Adipocyte (in vitro differentiated cells): Measurements from ENCODE around the gene C16orf89.
"Not testable (repeated sequence)": the region's sequence is repeated elsewhere in the genome, so short reads cannot be mapped to it uniquely, and the experiment has no call there.

ENCODE experiments used
- DNase-seq: peaks from one replicate; pipeline ENCODE4 v3.0.0-alpha.2; 2015; ENCODE audit warnings: low read depth
- H3K27me3 ChIP-seq: replicated peaks from 2 replicates; pipeline ENCODE4 v1.7.0; 2013; ENCODE audit warnings: mild to moderate bottlenecking, low read length, moderate library complexity; ENCODE audit not compliant: control insufficient read depth, insufficient read depth
- H3K36me3 ChIP-seq: 2 replicates; pipeline ENCODE4 v1.7.0; 2013; ENCODE audit warnings: low read length, mild to moderate bottlenecking, moderate library complexity; ENCODE audit not compliant: control insufficient read depth, insufficient read depth, severe bottlenecking
- H3K4me1 ChIP-seq: 2 replicates; pipeline ENCODE4 v1.7.0; 2013; ENCODE audit warnings: mild to moderate bottlenecking, low read length, moderate library complexity; ENCODE audit not compliant: control insufficient read depth, insufficient read depth
- H3K4me3 ChIP-seq: 2 replicates; pipeline ENCODE4 v1.7.0; 2013; ENCODE audit warnings: mild to moderate bottlenecking, low read length, moderate library complexity
- H3K9ac ChIP-seq: 2 replicates; pipeline ENCODE4 v1.7.0; 2013; ENCODE audit warnings: mild to moderate bottlenecking, low read length, moderate library complexity
- H3K9me3 ChIP-seq: 2 replicates; pipeline ENCODE4 v1.7.0; 2013; ENCODE audit warnings: mild to moderate bottlenecking, low read length, moderate library complexity; ENCODE audit not compliant: control insufficient read depth

The C16orf89 gene

GRCh38 chr16:5054876-5055865, 10.6 kb downstream of the C16orf89 start:
- H3K4me3 ChIP-seq, result no peak overlapping the region
- peaks cover 20% of the 10 kb centered on the region for H3K27me3 ChIP-seq
- H3K9ac ChIP-seq, result no peak overlapping the region
- H3K9me3 ChIP-seq, result peaks cover 7% of the 10 kb centered on the region
- H3K4me1 ChIP-seq, result no peaks in the 10 kb centered on the region
- no peaks in the 10 kb centered on the region for H3K36me3 ChIP-seq
- no peak for DNase-seq

GRCh38 chr16:5046914-5047313, 18.8 kb downstream of the C16orf89 start:
- H3K27me3 ChIP-seq, result peaks cover 23% of the 10 kb centered on the region
- H3K4me3 ChIP-seq, result no peak overlapping the region
- peaks cover 15% of the 10 kb centered on the region for H3K9me3 ChIP-seq
- no peak for DNase-seq
- no peaks in the 10 kb centered on the region for H3K36me3 ChIP-seq
- no peaks in the 10 kb centered on the region for H3K4me1 ChIP-seq
- no peak overlapping the region for H3K9ac ChIP-seq

- no peaks in the 10 kb centered on the region for H3K36me3 ChIP-seq
Measured at GRCh38 chr16:5045499-5046115, 20.1 kb downstream of the C16orf89 start.

GRCh38 chr16:5044581-5044980, 21.2 kb downstream of the C16orf89 start:
- not testable (repeated sequence) for H3K4me3 ChIP-seq, H3K36me3 ChIP-seq, H3K9me3 ChIP-seq, DNase-seq, H3K4me1 ChIP-seq, H3K9ac ChIP-seq
- H3K27me3 ChIP-seq, result peaks cover 30% of the 10 kb centered on the region

More at GRCh38 chr16:5045499-5046115, 20.1 kb downstream of the C16orf89 start:
- Histone ChIP-seq H3K9me3 (peaks cover 10% of the 10 kb centered on the region), H3K4me1 (no peaks in the 10 kb centered on the region), H3K27me3 (peaks cover 27% of the 10 kb centered on the region), H3K4me3 (no peak overlapping the region), H3K9ac (no peak overlapping the region)
- no peak for DNase-seq

GRCh38 chr16:5044011-5044540, 21.7 kb downstream of the C16orf89 start:
- Histone ChIP-seq H3K27me3 (peaks cover 31% of the 10 kb centered on the region), H3K4me1 (no peaks in the 10 kb centered on the region)
- DNase-seq, result no peak

GRCh38 chr16:5042574-5043171, 23.1 kb downstream of the C16orf89 start:
- H3K9ac ChIP-seq, result no peak overlapping the region
- no peaks in the 10 kb centered on the region for H3K9me3 ChIP-seq
- H3K27me3 ChIP-seq, result peaks cover 27% of the 10 kb centered on the region
- H3K36me3 ChIP-seq, result no peaks in the 10 kb centered on the region
- no peak overlapping the region for H3K4me3 ChIP-seq
- no peak for DNase-seq
- H3K4me1 ChIP-seq, result no peaks in the 10 kb centered on the region

More at GRCh38 chr16:5044011-5044540, 21.7 kb downstream of the C16orf89 start:
- no peaks in the 10 kb centered on the region for H3K36me3 ChIP-seq
- H3K9me3 ChIP-seq, result peaks cover 8% of the 10 kb centered on the region
- H3K4me3 ChIP-seq, result no peak overlapping the region
- H3K9ac ChIP-seq, result no peak overlapping the region

GRCh38 chr16:5041600-5042133, 24.1 kb downstream of the C16orf89 start:
- Histone ChIP-seq H3K9ac (no peak overlapping the region), H3K4me3 (no peak overlapping the region), H3K27me3 (peaks cover 22% of the 10 kb centered on the region), H3K9me3 (no peaks in the 10 kb centered on the region), H3K36me3 (no peaks in the 10 kb centered on the region), H3K4me1 (no peaks in the 10 kb centered on the region)
- DNase-seq, result peak; percentile 25

GRCh38 chr16:5040451-5040850, 25.3 kb downstream of the C16orf89 start:
- Histone ChIP-seq H3K9me3 (no peaks in the 10 kb centered on the region), H3K27me3 (peaks cover 24% of the 10 kb centered on the region), H3K9ac (no peak overlapping the region), H3K4me1 (no peaks in the 10 kb centered on the region), H3K36me3 (no peaks in the 10 kb centered on the region), H3K4me3 (no peak overlapping the region)
- no peak for DNase-seq

- H3K27me3 ChIP-seq, result peaks cover 22% of the 10 kb centered on the region
- H3K4me3 ChIP-seq, result no peak overlapping the region
- H3K36me3 ChIP-seq, result no peaks in the 10 kb centered on the region
- DNase-seq, result no peak
- no peaks in the 10 kb centered on the region for H3K9me3 ChIP-seq
- peaks cover 12% of the 10 kb centered on the region for H3K4me1 ChIP-seq
- H3K9ac ChIP-seq, result no peak overlapping the region
Measured at GRCh38 chr16:5036228-5037156, 29.3 kb downstream of the C16orf89 start.

- peaks cover 16% of the 10 kb centered on the region for H3K27me3 ChIP-seq
- H3K4me1 ChIP-seq, result peaks cover 12% of the 10 kb centered on the region
- no peak overlapping the region for H3K4me3 ChIP-seq
Measured at GRCh38 chr16:5035909-5036227, 29.9 kb downstream of the C16orf89 start.

More at GRCh38 chr16:5035909-5036227, 29.9 kb downstream of the C16orf89 start:
- H3K36me3 ChIP-seq, result no peaks in the 10 kb centered on the region
- no peak overlapping the region for H3K9ac ChIP-seq
- H3K9me3 ChIP-seq, result no peaks in the 10 kb centered on the region
- DNase-seq, result no peak
